GM21367 (cell line): ENCODE measurements around the gene SC5D.

Source experiments
- ATAC-seq: cut with Tn5 transposase; IDR thresholded peaks from one replicate; pipeline ENCODE4 v1.9.1; 2021; ENCODE audit not compliant: unreplicated experiment

The SC5D gene, protein sequence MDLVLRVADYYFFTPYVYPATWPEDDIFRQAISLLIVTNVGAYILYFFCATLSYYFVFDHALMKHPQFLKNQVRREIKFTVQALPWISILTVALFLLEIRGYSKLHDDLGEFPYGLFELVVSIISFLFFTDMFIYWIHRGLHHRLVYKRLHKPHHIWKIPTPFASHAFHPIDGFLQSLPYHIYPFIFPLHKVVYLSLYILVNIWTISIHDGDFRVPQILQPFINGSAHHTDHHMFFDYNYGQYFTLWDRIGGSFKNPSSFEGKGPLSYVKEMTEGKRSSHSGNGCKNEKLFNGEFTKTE

DNA sequence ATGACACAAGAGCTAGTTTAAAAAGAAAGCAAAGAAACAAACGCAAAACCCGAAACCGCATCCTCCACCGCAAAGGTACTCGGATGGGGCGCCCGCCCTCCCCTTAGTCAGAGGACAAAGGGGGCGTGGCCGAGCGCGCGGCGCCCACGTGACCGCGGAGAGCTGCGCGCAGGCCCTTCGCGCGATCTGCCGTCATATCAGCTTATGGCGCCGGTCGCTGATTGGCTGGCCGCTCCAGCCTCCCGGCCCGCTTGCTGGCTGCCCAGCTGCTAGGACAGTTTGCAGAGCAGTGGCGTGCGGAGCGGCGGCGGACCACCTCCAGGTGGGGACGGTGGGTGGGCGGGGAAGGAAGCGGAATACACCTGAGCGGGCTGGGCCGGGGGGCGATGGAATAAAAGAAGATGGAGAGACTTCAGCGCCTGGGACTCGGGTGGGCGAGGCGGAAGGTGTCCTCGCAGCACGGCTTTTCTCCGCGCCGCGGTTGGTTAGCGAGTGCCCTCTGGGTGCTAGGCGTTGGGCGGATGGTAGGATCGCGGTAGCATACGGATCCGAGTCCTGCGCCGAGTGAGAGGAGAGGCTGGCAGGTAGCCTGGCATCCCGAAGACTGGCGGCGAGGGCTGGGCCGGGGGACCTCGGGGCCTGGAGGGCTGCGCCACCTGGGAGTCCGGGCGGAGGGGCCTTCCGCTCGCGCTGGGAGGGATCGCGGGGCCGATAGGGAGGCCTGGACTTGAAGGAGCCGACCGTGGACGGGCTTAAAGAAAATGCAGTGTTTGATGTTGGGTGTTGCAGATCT is at the start of gene SC5D:
Gene SC5D (plus strand): TSS at position 277 of the 793 bp plus-strand sequence. CDS start 10,605 bp downstream, outside the sequence.
- ATAC-seq: peak; percentile 93

DNA sequence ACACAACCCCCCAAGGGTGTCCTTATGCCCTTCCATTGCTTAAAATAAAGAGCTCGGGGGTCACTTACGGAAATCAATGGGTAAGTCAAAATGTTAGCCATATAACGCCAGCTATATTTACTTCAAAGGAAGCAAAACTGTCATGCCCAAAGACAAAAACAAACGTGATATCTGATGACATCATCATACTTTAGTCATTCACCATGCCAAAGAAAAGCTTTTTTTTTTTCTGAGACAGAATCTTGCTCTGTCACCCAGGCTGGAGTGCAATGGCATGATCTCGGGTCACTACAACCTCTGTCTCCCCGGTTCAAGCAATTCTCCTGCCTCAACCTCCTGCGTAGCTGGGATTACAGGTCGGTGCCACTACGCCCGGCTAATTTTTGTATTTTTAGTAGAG is 47.7 kb upstream of the SC5D start:
- ATAC-seq: no peak

GRCh38 chr11:121246021-121246768 is 46.4 kb upstream of the SC5D start:
- ATAC-seq: no peak

DNA sequence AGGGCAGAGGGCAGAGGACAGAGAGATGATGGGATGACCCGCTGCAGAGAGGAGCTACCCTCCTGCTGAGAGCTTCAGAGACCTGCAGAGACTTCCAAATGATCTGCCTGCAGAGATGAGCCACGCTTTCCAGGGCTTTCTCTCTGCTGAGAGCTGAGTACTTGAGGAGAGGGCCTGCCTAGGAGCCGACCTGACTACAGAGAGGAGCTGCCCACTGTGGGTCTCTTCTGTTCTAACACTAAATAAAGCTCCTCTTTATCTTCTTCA is 45.9 kb upstream of the SC5D start:
- ATAC-seq: no peak

DNA sequence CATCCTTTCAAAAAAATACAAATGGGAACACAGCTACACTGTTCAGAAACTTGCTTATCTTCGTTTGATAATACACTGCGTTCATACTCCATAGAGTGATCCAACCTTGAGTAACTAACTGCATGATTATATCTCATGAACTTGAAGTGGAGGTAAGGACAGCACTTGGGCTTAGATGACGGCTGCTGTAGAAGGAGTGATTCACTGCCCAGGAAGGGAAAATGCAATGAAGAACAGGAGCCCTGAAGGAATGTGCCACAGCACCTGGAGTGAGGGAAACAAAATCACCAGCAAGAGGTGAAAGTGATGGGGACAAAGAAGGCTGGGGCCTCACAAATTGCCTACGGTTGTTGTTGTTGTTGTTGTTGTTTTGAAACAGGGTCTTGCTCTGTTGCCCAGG is 44.1 kb upstream of the SC5D start:
- ATAC-seq: no peak

DNA sequence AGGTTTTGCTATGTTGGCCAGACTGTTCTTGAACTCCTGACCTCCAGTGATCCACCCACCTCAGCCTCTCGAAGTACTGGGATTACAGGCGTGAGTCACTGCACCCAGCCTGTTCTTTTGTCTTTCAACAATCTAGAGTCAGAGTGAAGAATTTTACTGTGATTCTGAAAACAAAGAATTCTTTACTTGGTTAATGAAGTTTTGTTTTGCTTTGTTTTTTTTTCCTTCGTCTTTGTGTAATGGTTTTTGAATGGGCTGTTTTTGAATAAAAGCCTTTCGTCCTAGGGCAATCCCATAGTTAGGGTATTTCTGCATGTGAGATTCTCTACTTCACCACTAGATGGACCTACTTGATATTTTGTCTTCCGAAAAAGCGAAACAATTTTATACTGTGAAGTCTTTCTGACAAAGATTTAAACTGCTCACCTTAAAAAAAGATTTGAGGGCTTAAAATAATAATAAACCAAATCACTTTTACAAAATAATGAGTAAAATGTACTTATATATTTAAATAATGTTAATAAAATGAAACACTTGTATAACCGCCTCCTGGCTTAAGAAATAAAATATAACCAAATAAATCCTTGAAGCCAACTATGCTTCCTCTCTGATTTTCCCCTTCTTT is 43.4 kb upstream of the SC5D start:
- ATAC-seq: no peak

DNA sequence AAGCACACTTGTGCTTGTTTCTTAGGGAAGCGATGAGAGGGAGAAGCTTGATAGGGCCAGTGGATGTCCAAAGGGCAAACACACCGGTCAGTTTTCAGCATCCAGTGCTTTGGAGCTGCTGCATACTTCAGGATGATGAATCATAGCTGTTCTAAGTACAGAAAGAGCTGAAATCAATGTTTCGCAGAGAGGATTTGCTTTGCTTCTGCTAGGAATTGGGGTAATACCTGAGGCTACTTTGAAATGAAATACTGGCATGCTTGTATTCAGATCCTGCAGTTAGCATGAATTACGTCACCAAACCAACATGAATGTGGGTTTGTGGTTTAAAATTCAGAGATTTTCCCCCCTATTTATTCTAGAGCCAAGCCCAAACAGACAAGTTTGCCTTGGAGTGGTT is 41.7 kb upstream of the SC5D start:
- ATAC-seq: no peak

- no peak for ATAC-seq
These were observed 38.6 kb upstream of the SC5D start for GRCh38 chr11:121253951-121254350.

- no peak for ATAC-seq
These were observed 37.8 kb upstream of the SC5D start for GRCh38 chr11:121254756-121255155.

- ATAC-seq: no peak
These were observed 37.0 kb upstream of the SC5D start for GRCh38 chr11:121255473-121256125.

DNA sequence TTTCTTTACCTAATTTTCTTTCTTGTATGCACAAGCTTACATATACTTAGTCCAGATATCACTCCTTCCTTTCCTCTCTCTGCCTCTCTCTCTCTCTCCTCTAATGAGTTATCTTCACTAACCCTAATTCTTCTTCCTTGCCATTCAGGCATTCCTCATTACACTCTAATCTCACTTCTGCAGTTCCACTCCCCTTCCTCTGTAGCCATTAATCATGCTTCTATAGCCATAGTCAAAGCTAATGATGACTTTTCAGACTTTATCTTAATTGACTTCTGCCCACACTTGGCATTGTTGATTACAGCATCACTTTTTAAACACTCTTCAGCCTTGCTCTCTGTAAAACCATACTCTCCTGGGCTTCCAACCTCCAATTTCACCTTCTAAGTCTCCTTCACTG is 35.3 kb upstream of the SC5D start:
- no peak for ATAC-seq

- no peak for ATAC-seq
These were observed 34.6 kb upstream of the SC5D start for GRCh38 chr11:121257976-121258375.

- ATAC-seq: no peak
These were observed 27.0 kb upstream of the SC5D start for GRCh38 chr11:121265586-121265985.

DNA sequence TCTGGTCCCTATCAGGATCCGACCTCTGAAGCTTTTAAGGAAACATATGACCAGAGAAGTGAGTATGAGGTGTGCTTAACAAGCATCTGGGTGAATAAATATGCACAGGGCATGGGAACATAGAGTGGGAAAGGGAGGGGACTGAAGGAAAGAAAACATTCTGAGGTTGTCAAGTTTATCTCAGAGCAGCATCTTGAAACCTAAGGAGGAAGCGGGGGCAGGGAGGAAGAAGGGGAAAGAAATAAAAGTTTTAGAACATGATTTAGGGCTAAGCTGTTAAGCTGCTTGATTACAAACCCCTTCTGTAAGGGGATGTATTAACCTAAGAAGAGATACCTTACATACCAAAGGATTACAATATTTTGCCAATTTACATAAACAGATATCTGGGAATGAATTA is 24.0 kb upstream of the SC5D start:
- ATAC-seq: no peak

DNA sequence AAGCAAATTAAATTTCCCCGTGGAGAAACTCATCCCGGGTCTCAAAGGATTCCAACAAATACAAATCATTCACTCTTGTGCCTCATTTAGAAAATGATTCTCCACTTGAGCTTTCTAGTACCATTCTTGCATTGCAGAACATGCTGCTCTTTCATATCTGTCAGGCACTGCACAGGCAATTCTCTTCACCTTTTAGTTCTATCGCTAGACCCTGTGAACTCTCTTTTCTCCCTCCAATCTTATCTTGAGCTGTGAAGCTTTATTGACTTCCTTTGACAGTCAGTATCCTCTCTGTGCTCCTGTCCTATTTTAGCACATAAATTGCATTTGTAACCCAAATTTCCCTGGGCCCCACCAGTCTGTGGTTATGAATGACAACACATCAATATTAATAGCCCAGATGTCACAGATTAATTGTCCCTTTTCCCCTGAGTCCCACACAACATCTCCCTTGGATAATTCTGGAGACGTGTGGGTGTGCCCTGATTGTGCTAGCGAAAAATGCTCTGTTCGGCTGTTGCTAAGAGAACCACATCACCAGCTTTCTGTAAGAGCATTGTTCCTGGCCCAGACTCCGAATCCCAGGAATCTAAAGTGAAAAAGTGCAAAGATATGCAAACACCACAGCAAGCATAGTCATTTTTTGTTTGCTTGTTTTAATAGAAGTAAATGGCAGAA is 22.4 kb upstream of the SC5D start:
- no peak for ATAC-seq

GRCh38 chr11:121274332-121274991 is 18.1 kb upstream of the SC5D start:
- no peak for ATAC-seq

DNA sequence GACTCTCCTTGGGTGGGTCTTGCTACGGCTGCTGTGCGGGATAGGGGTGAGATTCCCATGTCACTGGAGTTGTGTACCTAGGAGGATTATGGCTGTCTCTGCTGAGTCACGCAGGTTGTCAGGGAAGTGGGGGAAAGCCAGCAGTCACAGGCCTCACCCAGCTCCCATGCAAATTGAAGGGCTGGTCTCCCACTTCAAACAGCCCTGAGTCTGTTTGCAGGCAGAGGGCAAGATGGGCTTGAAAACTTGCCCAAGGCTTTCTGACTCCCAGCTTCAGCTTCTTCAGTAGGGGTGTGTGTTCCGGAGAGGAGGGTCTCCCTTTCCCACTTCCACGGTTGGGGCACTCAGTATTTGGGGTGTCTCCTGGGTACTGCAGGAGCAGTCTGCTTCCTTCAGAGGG is 10.9 kb upstream of the SC5D start:
- ATAC-seq: no peak

GRCh38 chr11:121282386-121282785 is 10.2 kb upstream of the SC5D start:
- ATAC-seq: no peak

- ATAC-seq: peak; percentile 83
These were observed 9.6 kb upstream of the SC5D start for GRCh38 chr11:121282886-121283502.

- no peak for ATAC-seq
These were observed 1.3 kb upstream of the SC5D start for GRCh38 chr11:121291319-121291718.
